Activated naive CD8-positive, alpha-beta T cell treated with anti-CD3 and anti-CD28 coated beads for 36 hours (primary cell): Measurements from ENCODE around the gene GP2. TPM values are rescaled to one million over a fixed set of nuclear protein-coding genes. Genes with fewer than 3 reads are reported as not detected.
"Not testable (repeated sequence)": the region's sequence is repeated elsewhere in the genome, so short reads cannot be mapped to it uniquely, and the experiment has no call there.

Experiments
- DNase-seq: peaks from one replicate; pipeline ENCODE4 v3.0.0; 2021
- H3K27ac Mint-ChIP-seq: one replicate; pipeline ENCODE4 v1.8.0; 2022; ENCODE audit warnings: mild to moderate bottlenecking, moderate library complexity, mixed read lengths
- H3K27me3 Mint-ChIP-seq: one replicate; pipeline ENCODE4 v1.8.0; 2022; ENCODE audit warnings: mild to moderate bottlenecking, mixed read lengths
- H3K36me3 Mint-ChIP-seq: one replicate; pipeline ENCODE4 v1.8.0; 2021; ENCODE audit warnings: mild to moderate bottlenecking, mixed read lengths
- H3K4me1 Mint-ChIP-seq: one replicate; pipeline ENCODE4 v1.8.0; 2021; ENCODE audit warnings: mixed read lengths
- H3K4me3 Mint-ChIP-seq: one replicate; pipeline ENCODE4 v1.8.0; 2022; ENCODE audit warnings: mild to moderate bottlenecking, moderate library complexity, mixed read lengths
- H3K9me3 Mint-ChIP-seq: one replicate; pipeline ENCODE4 v1.8.0; 2022; ENCODE audit warnings: mixed read lengths
- total RNA-seq, 2 experiments: library from RNA; stranded (reverse); gene quantifications; one replicate each; pipeline ENCODE4 v1.2.3, GENCODE V29; 2021

The GP2 gene
- total RNA-seq, 2 experiments from 2014 or later, result not detected

DNA sequence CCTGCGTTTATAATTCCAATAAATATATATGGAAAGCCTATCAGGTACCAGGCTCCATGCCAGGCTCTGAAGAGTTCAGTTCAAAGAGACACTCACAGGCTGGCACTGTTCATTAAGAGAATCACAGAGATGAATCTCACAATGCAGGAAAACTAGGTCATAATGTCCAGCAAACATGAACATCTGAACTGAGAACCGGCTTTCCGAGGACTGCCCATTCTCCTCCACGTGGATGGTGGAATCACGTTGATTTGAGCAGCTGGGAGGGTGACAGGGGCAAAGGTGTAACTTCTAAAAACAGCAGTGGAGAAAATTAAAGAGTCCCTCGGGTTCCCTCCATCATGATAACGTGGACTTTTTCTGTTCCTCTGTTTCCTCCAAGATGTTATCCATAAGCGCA is 10.2 kb downstream of the GP2 start:
- no peak overlapping the region for H3K27ac Mint-ChIP-seq
- H3K4me1 Mint-ChIP-seq, result no peaks in the 10 kb centered on the region
- no peak overlapping the region for H3K4me3 Mint-ChIP-seq
- no peak for DNase-seq
- H3K36me3 Mint-ChIP-seq, result no peaks in the 10 kb centered on the region
- no peaks in the 10 kb centered on the region for H3K27me3 Mint-ChIP-seq
- no peaks in the 10 kb centered on the region for H3K9me3 Mint-ChIP-seq

DNA sequence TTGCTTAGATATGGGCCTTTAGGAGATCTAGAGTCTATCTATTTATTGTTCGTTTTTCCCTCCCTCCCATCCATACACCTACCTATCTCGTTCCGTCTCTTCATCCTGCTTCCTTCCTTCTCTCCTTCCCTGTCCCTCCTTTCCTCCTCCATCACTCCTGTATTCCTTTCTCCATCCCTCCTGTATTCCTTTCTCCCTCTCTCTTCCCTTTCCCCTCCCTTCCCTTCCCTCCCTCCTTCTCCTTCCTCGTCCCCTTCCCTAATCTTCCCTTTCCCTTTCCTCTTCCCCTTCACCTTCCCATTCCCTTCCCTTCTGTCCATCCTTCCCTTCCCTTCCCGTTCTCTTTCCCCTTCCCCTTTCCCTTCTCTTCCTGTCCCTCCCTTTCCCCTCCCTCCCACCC is 10.6 kb downstream of the GP2 start:
- no peak for DNase-seq
- H3K27ac Mint-ChIP-seq, result no peak overlapping the region
- H3K36me3 Mint-ChIP-seq, result no peaks in the 10 kb centered on the region
- no peaks in the 10 kb centered on the region for H3K4me1 Mint-ChIP-seq
- H3K27me3 Mint-ChIP-seq, result no peaks in the 10 kb centered on the region
- H3K9me3 Mint-ChIP-seq, result no peaks in the 10 kb centered on the region
- no peak overlapping the region for H3K4me3 Mint-ChIP-seq

DNA sequence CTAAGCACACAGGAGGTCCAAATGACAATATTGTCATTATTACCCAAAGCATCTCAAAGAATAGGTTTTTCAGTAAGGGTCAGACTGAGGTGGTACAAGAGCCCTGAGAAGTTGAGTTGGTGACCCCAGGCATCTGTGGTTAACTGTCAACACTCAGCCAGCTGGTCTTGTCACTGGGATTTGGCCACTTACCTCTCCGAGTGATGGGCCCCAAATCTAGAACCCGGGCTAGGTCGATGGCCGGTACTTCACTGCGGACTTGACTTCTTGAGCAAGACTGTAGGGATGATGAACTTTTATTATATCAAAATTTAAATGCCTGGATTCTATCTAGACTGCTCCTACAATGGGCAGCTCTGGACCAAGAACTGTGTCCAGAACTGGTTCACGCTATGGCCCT is 11.5 kb downstream of the GP2 start:
- Mint-ChIP-seq H3K36me3 (no peaks in the 10 kb centered on the region), H3K4me3 (no peak overlapping the region), H3K4me1 (no peaks in the 10 kb centered on the region), H3K9me3 (no peaks in the 10 kb centered on the region), H3K27me3 (no peaks in the 10 kb centered on the region), H3K27ac (no peak overlapping the region)
- no peak for DNase-seq

DNA sequence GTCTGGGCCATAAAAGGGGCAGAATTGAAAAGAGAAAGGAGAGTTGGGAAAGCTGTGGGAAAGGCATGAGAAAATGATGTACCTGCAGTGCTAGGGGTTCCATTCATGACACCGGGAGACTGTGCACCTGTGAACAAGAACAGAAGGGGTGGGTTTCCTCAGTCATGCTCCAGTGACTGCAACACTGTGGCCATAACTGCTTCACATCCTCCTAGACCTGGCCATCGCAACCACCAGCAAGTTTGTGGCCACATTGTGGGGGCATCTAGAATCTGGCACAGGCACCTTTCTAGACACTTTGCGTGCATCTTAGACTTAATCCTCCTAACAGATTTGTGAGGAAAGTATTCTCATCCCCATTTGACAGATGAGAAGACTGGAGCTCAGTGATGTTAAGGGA is 12.7 kb downstream of the GP2 start:
- no peak overlapping the region for H3K4me3 Mint-ChIP-seq
- DNase-seq, result no peak
- no peaks in the 10 kb centered on the region for H3K4me1 Mint-ChIP-seq
- no peaks in the 10 kb centered on the region for H3K36me3 Mint-ChIP-seq
- no peak overlapping the region for H3K27ac Mint-ChIP-seq
- H3K9me3 Mint-ChIP-seq, result no peaks in the 10 kb centered on the region
- peaks cover 6% of the 10 kb centered on the region for H3K27me3 Mint-ChIP-seq

DNA sequence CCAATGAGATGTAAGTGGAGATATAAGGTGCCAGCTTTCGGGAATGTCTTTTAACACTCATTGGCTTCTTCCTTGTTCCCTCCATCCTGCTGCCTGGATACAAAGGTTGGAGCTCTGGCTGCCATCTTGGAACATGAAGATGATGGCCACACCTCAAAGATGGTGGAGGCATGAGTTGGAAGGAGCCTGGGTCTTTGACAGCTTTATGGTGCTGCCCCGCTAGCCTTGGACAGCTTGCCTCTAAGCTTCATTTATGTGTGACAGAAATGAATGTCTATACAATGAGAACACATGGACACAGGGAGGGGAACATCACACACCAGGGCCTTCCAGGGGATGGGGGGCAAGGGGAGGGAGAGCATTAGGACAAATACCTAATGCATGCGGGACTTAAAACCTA is 13.6 kb downstream of the GP2 start:
- H3K27ac Mint-ChIP-seq, result no peak overlapping the region
- no peaks in the 10 kb centered on the region for H3K36me3 Mint-ChIP-seq
- no peak for DNase-seq
- H3K4me1 Mint-ChIP-seq, result no peaks in the 10 kb centered on the region
- no peaks in the 10 kb centered on the region for H3K9me3 Mint-ChIP-seq
- no peak overlapping the region for H3K4me3 Mint-ChIP-seq
- peaks cover 6% of the 10 kb centered on the region for H3K27me3 Mint-ChIP-seq

DNA sequence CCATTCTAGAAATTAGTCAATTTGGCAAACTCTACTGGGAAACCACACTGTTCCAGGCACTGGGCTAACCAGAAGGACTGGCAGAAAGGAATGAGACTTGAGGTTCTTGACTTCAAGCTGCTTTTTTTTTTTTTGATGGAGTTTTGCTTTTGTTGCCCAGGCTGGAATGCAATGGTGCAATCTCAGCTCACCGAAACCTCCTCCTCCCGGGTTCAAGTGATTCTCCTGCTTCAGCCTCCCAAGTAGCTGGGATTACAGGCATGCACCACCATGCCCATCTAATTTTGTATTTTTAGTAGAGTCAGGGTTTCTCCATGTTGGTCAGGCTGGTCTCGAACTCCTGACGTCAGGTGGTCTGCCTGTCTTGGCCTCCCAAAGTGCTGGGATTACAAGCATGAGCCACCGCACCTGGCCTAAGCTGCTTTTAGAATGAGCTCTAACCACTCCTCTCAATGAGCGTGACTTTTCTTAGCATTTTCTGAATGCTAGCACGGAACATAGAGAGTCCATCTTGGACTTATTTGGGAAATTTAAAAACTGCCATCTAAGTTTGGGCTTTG is 14.7 kb downstream of the GP2 start:
- not testable (repeated sequence) for H3K4me3 Mint-ChIP-seq, H3K9me3 Mint-ChIP-seq, H3K27me3 Mint-ChIP-seq, H3K36me3 Mint-ChIP-seq, H3K4me1 Mint-ChIP-seq, H3K27ac Mint-ChIP-seq, DNase-seq

DNA sequence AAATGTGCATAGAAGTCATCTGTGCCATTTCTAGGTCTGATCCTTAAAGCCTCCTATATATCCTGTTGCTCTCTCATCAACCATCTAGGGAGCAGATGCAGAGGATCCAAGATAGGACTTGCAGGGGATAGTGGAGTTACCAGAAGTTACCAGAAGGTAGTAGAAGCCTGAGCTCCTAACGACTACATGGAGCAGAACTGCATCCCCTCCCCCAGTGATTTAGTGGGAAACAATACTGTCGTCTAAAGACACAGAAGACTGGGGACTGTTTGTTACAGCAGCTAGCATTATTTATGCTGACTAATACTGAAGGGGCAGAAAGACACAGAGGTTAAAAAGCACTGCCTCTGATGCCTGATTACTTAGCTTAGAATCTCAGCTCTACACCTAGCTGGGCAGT is 15.8 kb downstream of the GP2 start:
- no peaks in the 10 kb centered on the region for H3K9me3 Mint-ChIP-seq
- peaks cover 6% of the 10 kb centered on the region for H3K27me3 Mint-ChIP-seq
- H3K4me3 Mint-ChIP-seq, result no peak overlapping the region
- no peaks in the 10 kb centered on the region for H3K4me1 Mint-ChIP-seq
- no peak for DNase-seq
- H3K27ac Mint-ChIP-seq, result no peak overlapping the region
- H3K36me3 Mint-ChIP-seq, result no peaks in the 10 kb centered on the region

DNA sequence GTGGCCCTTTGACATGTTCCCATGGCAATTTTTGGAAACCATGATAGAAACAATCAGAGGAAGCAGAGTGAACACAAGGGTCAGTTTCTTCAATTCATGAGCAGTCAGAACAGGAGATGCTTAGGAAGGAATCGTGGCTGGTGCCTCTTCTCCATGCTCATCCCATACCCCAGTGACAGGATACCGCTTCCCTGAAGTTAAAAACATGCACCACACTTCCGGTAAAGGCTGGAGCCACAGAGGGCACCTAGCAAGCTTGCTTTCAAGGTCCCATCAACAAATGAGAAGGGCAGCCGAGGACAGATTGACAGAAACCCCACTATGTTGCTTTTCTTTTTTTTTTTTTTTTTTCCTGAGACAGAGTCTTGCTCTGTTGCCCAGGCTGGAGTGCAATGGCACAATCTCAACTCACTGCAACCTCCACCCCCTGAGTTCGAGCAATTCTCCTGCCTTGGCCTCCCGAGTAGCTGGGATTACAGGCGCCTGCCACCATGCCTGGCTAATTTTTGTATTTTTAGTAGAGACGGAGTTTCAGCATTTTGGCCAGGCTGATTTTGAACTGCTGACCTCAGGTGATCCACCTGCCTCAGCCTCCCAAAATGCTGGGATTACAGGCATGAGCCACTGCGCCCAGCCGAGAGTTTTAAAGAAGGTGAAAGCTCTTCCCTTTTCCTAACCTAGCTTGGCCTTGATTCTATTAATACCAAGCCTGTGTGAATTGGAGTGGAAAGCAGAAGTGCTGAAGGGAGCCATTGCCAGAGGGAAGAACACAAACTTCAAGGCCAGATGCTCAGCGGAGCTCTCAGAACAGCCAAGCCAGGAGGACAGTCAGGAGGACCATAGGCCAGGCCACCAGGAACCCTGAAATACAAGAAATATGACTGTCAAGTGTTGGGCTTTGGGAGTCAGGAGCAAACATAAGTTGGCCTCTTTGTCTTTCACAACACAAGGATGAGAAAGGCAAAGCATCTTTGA is 16.6 kb downstream of the GP2 start:
- H3K27ac Mint-ChIP-seq, result no peak overlapping the region
- H3K4me3 Mint-ChIP-seq, result no peak overlapping the region
- DNase-seq, result no peak
- no peaks in the 10 kb centered on the region for H3K9me3 Mint-ChIP-seq
- H3K4me1 Mint-ChIP-seq, result no peaks in the 10 kb centered on the region
- H3K27me3 Mint-ChIP-seq, result peaks cover 6% of the 10 kb centered on the region
- H3K36me3 Mint-ChIP-seq, result no peaks in the 10 kb centered on the region

DNA sequence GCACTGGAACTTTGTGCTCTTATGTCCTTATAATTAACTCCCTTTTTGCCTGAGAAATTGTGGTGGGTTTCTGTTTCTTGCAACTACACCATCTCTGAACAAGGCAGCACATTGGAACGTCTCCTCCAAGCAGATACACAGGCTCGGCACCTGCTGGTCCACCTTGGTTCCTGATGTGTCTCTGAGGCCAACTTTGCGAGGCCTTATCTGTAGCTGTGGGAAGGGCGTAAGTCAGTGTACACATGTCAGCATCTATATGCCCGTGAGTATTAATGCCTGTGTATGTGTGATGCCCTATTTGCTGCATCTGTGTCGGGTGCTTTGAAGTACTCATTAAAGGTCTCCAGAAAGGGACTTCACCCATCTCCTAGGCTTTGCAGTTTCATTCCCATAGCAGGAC is 17.5 kb downstream of the GP2 start:
- Mint-ChIP-seq H3K9me3 (no peaks in the 10 kb centered on the region), H3K36me3 (no peaks in the 10 kb centered on the region), H3K4me3 (no peak overlapping the region), H3K27ac (no peak overlapping the region), H3K27me3 (peaks cover 11% of the 10 kb centered on the region), H3K4me1 (no peaks in the 10 kb centered on the region)
- DNase-seq, result no peak

DNA sequence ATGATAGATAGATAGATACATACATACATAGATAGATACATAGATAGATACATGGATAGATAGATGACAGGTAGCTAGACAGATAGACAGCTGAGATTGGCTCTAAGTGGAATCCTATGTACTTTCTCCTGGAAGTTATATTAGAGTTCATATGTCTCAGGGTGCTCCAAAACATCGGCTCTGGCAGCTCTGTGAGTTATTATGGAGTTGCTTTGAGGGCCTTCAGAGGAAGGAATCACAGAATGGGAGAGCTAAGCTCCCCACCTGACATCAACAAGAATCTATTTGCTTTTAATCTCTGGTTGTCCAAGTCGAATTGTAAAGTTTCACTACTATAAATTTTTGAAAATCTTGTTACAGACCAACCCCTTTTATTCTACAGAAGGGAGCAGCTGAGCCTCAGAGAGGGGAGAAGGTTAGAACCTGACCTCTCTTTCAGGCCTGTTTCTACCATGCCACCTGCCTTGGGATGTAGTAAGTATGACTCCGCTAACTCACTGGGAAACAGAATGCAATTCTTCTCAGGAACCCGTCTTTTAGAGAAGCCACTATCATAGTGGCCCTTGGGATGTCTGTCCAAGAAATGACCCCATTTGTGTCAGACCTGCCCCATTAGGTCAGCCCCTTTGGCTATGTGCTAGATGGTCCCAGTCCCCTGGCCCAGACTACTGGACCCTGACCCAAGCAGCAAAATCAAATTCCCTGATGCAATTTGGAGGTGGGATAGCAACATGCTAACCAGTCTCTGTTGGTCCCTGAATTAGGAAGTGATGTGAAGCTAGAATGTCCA is 18.3 kb downstream of the GP2 start:
- Mint-ChIP-seq H3K36me3 (no peaks in the 10 kb centered on the region), H3K27me3 (peaks cover 11% of the 10 kb centered on the region), H3K4me3 (no peak overlapping the region), H3K27ac (no peak overlapping the region), H3K4me1 (no peaks in the 10 kb centered on the region), H3K9me3 (no peaks in the 10 kb centered on the region)
- DNase-seq, result no peak

DNA sequence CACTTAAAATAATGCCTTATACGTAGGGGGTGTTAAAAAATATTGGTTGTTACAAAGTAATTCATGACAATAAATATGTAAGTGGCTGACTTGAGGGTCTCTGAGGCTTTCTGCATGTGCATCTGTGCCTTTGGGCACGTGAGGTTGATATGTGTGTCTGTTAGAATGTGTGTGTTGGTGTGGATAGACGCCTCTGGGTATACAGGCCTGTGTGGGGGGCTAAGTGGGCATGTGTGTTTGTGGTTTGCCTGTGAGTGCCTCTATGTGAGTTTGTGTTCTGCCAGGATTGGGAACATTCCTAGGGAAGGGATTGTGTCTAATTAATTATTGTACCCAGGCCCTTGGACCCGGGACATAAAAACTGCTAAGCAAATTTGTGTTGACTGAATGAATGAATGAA is 19.0 kb downstream of the GP2 start:
- no peaks in the 10 kb centered on the region for H3K9me3 Mint-ChIP-seq
- H3K27me3 Mint-ChIP-seq, result peaks cover 11% of the 10 kb centered on the region
- no peak overlapping the region for H3K4me3 Mint-ChIP-seq
- no peak for DNase-seq
- H3K4me1 Mint-ChIP-seq, result no peaks in the 10 kb centered on the region
- no peak overlapping the region for H3K27ac Mint-ChIP-seq
- no peaks in the 10 kb centered on the region for H3K36me3 Mint-ChIP-seq

DNA sequence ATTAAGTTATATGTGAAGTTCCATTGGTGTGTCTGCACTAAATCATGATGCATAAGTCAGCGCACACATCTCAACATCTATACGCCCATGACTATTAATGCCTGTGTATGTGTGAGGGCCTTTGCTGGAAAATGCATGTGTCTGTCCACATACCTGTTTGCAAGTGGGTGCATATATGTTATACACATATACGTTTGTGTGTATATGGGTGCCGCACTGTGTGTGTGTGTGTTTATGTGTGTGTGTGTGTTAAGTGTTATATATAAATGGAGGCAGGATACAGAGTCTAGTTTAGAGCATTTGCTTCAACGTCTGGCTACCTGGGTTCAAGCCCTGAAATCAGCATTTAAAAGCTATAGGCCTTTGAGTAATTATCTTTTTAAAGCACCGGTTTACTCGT is 19.5 kb downstream of the GP2 start:
- DNase-seq, result no peak
- Mint-ChIP-seq H3K9me3 (no peaks in the 10 kb centered on the region), H3K4me3 (no peak overlapping the region), H3K27ac (no peak overlapping the region), H3K27me3 (peaks cover 11% of the 10 kb centered on the region), H3K36me3 (no peaks in the 10 kb centered on the region), H3K4me1 (no peaks in the 10 kb centered on the region)

DNA sequence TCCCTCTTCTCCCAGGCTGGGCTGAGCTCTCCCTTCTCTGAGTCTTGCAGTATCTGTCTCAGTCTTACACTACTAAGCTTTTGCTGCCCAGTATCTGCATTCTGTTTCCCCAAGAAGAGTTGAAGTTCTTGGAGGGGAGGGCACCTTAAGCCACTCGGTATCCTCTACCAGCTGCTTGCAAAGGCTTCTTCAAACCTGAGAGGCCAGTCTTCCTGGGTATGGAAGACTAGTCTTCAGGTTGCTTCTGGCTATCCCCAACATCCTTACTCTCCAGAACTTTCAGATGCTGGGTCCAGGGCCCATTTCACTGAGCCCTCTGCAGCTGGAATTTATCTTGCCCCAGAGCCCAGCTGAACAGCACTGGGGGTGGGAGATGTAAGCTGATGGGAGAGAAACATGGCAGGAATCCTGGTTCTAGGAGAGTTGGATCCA is 20.1 kb downstream of the GP2 start:
- no peak overlapping the region for H3K4me3 Mint-ChIP-seq
- H3K27me3 Mint-ChIP-seq, result peaks cover 11% of the 10 kb centered on the region
- H3K4me1 Mint-ChIP-seq, result no peaks in the 10 kb centered on the region
- no peak overlapping the region for H3K27ac Mint-ChIP-seq
- H3K36me3 Mint-ChIP-seq, result no peaks in the 10 kb centered on the region
- DNase-seq, result no peak
- H3K9me3 Mint-ChIP-seq, result no peaks in the 10 kb centered on the region

DNA sequence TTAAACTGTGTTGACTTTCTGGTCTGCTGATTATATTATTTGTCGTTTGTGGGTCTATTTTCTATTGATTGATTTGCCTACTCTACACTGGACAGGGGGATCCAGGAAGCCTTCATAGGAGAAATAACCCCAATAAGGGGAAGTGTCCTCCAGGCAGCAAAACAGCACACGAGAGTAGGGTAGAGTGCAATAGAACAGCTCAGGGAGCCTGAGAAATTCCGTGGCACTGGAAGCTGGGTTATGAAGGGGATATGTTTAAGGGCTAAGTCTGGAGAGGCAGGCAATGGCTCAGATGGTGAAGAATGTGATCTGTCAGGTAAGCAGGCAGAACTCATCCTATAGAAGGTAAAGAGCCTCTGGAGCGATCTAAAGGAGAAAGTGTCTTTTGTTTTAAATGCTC is 20.9 kb downstream of the GP2 start:
- no peak overlapping the region for H3K27ac Mint-ChIP-seq
- no peaks in the 10 kb centered on the region for H3K36me3 Mint-ChIP-seq
- DNase-seq, result no peak
- H3K9me3 Mint-ChIP-seq, result no peaks in the 10 kb centered on the region
- no peaks in the 10 kb centered on the region for H3K4me1 Mint-ChIP-seq
- H3K4me3 Mint-ChIP-seq, result no peak overlapping the region
- H3K27me3 Mint-ChIP-seq, result peaks cover 11% of the 10 kb centered on the region

DNA sequence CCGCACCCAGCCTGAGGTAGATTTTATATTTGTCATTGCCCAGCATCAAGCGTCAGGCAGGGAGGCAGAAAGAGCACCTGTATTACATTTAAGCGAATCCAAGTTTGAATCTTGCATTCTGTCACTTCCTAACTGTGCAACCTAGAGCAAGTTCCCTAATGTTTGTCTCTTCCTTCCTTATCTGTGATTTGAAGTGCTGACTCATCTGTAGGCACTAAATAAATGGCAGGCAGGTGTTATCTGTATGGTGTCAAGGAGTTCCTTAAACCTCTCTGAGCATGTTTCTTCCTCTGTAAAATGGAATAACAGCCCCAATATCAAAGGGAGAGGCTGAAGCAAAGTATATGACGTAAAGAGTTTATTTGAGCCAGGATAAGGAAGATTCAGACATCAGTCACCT is 24.3 kb downstream of the GP2 start:
- no peaks in the 10 kb centered on the region for H3K4me1 Mint-ChIP-seq
- no peaks in the 10 kb centered on the region for H3K36me3 Mint-ChIP-seq
- no peaks in the 10 kb centered on the region for H3K9me3 Mint-ChIP-seq
- peaks cover 12% of the 10 kb centered on the region for H3K27me3 Mint-ChIP-seq
- H3K27ac Mint-ChIP-seq, result no peak overlapping the region
- DNase-seq, result no peak
- no peak overlapping the region for H3K4me3 Mint-ChIP-seq
